ENCODE data around the gene SCFD2.

SCFD2 gene

GRCh38 chr4:52917817-52918216 lies 448.0 kb downstream of the SCFD2 start:
- DNase-seq (ENCODE audit: low read depth), result no peak

DNA sequence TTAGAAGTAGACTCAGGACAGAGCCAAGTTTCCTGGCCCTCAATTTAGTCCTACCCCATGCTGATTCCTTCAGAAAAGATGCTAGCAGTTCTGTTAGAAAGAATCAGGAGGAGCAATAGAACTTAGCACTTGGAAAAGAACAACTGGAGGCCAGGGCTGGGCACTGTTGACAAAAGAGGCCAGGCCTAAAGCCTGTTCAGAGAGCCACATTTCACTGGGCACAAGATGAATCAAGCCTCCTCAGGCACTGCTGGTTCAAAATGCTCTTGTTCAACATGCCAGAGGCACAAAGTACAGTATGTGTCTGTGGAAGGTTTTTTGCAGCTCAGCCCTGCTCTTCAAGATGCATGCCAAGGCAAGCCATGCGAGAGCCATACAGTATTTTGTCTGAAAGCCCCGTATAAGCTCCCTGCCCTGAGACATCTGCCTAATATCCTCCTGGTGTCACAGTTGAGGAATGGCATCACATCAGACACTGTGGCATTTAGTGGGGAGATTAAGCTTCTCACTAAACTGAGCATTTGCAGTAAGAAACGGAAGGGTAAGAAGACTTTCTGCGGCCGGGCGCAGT lies 450.0 kb downstream of the SCFD2 start:
- no peak for DNase-seq (ENCODE audit: low read depth)

GRCh38 chr4:52915191-52915590 lies 450.7 kb downstream of the SCFD2 start:
- no peak for DNase-seq (ENCODE audit: low read depth)

DNA sequence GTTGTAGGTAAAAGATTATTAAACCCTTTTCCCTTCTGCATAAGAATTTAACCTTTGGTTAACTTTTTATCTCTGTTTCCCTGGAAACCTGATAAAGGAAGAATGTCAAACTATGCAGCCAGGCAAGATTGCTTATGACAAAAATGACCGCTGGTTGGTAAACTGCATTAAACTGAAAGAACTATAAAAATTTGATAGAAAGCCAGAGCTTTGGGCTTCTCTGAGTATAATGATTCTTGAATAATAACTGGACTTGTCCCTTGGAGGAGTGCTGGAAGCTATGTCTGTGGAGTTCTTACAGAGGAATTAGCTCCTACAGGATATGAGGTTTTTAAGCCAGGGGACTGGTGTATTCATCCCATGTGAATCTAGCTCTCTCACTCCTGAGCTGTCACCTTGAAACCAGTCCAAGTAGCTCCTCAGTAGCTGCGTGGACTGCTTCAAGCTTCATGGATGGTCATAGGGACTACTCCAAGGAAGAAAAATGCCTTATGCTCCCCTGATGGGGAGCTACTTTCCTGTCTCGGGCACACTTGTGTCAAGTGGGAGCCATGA lies 451.7 kb downstream of the SCFD2 start:
- DNase-seq (ENCODE audit: low read depth), result no peak

DNA sequence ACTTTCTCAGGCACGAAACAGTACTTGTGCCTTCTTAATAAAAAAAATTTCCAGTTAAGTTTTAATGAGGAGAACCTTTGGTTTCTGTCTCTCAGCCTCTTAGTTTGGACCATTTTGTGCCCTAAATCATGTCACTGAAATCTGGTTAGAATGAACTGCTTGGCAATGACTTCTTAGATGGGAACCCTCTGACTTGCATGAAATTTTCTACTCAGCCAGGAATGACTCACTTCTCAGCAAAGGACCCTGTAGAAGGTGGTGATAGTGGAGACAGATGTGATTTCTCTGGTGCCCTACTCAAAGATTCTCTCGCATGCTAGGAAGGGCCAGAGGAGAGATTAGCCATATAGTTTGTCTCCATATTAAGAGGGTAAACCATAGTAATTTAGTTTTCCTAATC lies 453.3 kb downstream of the SCFD2 start:
- no peak for DNase-seq (ENCODE audit: low read depth)

GRCh38 chr4:52911684-52912294 lies 454.1 kb downstream of the SCFD2 start:
- peak; percentile 7 for DNase-seq (ENCODE audit: low read depth)

GRCh38 chr4:52910115-52910514 lies 455.7 kb downstream of the SCFD2 start:
- DNase-seq (ENCODE audit: low read depth), result no peak

- no peak for DNase-seq (ENCODE audit: low read depth)
Observed at GRCh38 chr4:52907510-52907909, 458.4 kb downstream of the SCFD2 start.

GRCh38 chr4:52904421-52904820 lies 461.4 kb downstream of the SCFD2 start:
- no peak for DNase-seq (ENCODE audit: low read depth)

- DNase-seq (ENCODE audit: low read depth), result no peak
Observed at GRCh38 chr4:52903273-52903672, 462.6 kb downstream of the SCFD2 start.

DNA sequence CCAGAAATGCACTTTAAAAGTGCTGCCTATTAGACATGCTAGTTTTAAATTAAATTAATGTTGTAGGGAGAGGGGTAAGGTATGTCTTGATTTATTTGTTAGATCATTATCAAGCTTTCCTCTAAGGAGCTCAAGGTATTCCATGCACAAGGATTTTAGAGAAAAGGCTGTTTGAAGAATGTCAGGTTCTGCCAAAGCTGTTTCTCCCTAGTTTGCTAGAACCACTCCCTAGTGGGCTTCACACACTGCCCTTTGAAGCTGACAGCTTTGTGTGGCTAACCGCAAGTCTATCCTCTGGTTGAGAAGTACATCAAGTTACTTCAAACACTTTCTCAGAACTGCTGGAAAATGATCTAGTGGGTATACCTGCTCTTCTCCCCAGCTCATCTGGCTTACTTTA lies 471.4 kb downstream of the SCFD2 start:
- DNase-seq (ENCODE audit: low read depth), result no peak

DNA sequence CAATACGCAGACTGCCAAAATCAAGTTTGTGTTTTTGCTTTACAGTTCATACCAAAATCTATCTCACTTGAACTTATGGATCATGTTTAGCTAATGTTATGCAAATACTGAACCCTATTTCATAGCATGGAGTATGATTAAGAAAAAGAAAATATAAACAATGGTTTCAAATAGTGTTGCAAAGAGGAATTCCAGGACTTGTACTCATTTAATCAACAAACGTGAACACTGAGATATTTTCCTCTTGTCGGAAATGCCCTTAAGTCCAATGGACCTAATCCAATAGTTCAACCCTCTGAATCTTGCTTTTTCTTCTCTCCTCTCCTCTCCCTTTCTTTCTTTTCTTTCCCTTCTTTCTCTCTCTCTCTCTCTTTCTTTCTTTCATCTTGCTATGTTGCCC lies 473.0 kb downstream of the SCFD2 start:
- no peak for DNase-seq (ENCODE audit: low read depth)

DNA sequence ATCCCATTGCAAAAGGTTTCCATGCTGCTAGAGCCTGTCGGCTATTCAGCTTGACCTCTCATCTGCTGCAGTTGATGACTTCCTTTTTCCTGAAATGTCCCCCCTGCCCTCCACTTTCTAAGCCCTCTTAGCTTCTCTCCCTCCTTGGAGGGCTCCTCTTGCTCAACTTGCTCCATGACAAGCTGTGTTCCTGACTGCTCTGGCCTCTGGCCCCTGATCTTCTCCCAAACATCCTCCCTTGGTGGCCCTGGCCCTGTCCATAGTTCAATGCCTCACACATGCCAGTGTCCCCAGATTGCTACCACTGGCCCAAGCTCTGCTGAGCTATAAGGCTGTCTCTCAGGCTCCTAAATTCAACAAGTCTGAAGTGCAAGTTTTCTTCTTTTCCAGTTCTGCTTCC lies 474.1 kb downstream of the SCFD2 start:
- DNase-seq (ENCODE audit: low read depth), result no peak

GRCh38 chr4:52890521-52890791 lies 475.4 kb downstream of the SCFD2 start:
- no peak for DNase-seq (ENCODE audit: low read depth)

- no peak for DNase-seq (ENCODE audit: low read depth)
Observed at GRCh38 chr4:52889778-52890520, 475.9 kb downstream of the SCFD2 start.

- DNase-seq (ENCODE audit: low read depth), result no peak
Observed at GRCh38 chr4:52889354-52889753, 476.5 kb downstream of the SCFD2 start.

DNA sequence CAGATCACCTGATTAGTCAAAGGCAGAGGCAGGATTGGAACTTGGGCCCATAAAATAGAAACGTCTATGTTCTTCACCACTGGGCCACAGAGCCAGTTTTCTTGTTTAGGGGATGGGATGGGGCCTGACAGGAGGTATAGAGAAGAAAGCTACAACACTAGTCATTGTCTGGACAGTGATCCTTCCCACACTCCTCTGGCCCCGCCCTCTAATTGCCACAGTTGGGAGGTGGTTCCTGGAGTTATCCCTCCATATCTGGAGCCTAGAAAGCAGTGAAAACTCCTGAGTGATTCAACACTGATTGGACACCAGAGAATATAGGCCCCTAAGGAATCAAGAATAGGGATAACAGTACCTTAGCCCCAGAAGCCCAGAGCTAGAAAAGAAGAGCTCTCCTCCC lies 480.9 kb downstream of the SCFD2 start:
- DNase-seq (ENCODE audit: low read depth), result no peak

DNA sequence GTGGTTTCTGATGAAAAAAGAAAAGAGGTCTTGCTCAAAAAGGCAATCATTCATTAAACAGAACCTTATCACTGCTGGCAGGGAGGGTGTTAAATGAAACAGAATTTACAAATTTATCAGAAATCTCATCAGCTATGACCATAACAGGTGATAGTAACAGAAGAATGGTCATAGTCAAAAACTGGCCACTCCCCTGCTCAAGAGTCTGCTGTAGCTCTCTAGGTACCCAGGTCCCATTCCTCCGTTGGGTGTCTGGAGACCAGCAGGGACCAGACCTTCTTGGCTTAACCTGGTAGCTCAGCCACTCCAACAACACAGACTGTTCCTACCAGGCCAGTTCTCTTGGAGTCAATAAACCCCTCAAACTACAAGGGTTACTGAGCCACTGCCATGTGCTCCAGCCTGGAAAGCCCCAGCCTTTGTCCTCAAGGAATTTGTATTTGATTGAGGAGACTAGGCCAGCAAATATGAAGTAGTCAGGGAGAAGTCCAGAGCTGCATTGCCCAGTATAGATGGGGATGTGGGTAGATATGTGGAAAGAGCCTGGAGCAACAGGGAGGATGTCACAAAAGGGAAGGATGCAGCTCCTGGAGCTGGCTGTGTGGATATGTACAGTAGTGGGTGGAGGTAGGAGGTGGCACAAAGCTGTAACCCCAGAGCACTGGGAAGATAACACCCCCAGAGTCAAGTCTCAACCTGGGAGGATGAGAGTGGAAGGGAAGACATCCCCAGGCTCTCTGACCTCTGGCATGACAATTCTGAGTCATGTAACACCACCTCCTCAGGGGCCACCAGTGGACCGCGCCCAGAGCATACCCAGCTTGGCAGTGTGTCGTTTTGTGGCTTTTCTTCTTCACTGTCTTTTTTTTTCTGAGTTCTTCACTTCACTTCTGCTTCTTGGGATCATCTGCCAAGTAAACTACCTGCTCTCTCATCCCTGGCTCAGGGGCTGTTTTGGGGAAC lies 481.9 kb downstream of the SCFD2 start:
- no peak for DNase-seq (ENCODE audit: low read depth)

- no peak for DNase-seq (ENCODE audit: low read depth)
Observed at GRCh38 chr4:52883183-52883621, 482.7 kb downstream of the SCFD2 start.

DNA sequence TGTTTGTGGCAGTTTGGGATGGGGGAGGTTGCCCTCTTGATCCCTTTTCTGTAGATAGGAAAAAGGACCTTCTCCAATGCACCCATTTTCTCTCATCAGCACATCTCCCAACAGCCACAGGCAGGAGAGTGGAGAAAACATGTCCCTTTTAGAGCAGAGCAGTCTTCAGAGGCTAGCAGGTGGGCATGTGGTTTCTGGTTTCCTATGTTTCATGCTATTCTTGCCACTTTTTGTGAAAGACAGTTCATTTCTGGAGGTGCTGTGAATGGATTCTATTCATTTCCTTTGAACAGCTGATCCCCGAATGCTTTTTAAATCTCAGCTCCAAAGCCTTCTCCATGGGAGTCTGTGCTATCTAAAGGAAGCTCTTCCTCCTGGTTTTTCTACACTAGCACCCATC lies 484.9 kb downstream of the SCFD2 start:
- no peak for DNase-seq (ENCODE audit: low read depth)

DNA sequence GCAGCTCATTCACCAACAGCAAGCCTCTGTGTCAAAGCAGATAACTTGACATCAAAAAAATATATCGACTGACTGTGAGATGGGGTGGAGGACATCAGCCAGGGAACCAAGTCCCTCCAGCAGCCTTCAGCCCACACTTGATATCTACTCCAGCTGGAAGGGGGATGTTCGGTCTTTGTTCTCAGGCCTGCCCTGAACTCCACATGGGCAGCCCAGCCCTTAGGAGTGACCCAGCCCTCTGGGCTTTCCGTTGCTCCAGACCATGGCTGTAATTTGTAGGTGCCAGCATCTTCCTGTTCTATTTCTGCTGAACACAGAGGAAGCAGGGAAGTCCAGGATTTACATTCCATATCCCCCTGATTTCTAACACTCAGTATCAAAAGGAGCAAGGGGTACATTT lies 486.4 kb downstream of the SCFD2 start:
- no peak for DNase-seq (ENCODE audit: low read depth)

DNA sequence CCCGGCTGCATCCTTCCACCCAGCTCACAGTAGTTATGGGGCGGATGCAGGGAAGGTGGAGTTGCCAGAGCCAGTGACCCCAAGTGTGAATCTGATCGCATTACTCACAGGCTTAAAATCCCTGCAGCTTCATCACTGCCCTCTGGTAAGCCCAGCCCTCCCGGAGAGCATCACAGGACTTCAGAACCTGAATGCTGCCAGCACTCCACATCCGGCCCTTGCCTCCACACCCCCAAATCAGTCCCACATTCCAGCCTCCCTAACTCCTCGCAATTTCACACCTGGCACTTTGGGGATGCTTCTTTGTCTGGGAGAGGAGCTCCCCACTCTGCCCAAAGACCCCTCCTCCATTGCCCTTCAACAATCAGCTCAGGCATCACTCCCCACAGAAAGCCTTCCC lies 488.2 kb downstream of the SCFD2 start:
- DNase-seq (ENCODE audit: low read depth), result no peak

Data from T-helper 22 cell (primary cell).